Breast epithelium (tissue), 3 donors: ENCODE measurements around the gene NPBWR2.
"Not testable (repeated sequence)": the region's sequence is repeated elsewhere in the genome, so short reads cannot be mapped to it uniquely, and the experiment has no call there.

ENCODE experiments used
- POLR2A ChIP-seq: fragments of 450-650 bp; IDR thresholded peaks from one replicate; pipeline ENCODE4 v1.6.1; 2016; ENCODE audit warnings: antibody characterized with exemption, mild to moderate bottlenecking, moderate library complexity
- POLR2AphosphoS5 ChIP-seq, 3 donors: sonication (generic); formaldehyde crosslinking; IDR thresholded peaks; one replicate each; pipeline ENCODE4 v1.6.1; 2017; ENCODE audit warnings: antibody characterized with exemption in 3 of 3
- TF ChIP-seq, protein P1 (sequence below), 3 donors: fragments of 450-650 bp; IDR thresholded peaks; one replicate each; pipeline ENCODE4 v1.5.1; 2016 to 2017; ENCODE audit warnings: antibody characterized with exemption in 3 of 3, mild to moderate bottlenecking in 3 of 3, moderate library complexity in 3 of 3

DNA sequence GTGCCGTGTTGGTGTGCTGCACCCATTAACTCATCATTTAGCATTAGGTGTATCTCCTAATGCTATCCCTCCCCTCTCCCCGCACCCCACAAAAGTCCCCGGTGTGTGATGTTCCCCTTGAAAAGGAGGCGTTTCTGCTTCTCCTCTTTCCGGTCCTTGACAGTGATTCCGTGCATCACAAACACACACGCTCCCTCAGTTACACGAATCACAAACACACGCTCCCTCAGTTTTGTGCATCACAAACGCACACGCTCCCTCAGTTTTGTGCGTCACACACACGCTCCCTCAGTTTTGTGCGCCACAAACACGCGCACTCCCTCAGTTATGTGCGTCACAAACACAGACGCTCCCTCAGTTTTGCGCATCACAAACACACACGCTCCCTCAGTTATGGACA lies 27.4 kb upstream of the NPBWR2 start:
- TF ChIP-seq, protein P1, sequence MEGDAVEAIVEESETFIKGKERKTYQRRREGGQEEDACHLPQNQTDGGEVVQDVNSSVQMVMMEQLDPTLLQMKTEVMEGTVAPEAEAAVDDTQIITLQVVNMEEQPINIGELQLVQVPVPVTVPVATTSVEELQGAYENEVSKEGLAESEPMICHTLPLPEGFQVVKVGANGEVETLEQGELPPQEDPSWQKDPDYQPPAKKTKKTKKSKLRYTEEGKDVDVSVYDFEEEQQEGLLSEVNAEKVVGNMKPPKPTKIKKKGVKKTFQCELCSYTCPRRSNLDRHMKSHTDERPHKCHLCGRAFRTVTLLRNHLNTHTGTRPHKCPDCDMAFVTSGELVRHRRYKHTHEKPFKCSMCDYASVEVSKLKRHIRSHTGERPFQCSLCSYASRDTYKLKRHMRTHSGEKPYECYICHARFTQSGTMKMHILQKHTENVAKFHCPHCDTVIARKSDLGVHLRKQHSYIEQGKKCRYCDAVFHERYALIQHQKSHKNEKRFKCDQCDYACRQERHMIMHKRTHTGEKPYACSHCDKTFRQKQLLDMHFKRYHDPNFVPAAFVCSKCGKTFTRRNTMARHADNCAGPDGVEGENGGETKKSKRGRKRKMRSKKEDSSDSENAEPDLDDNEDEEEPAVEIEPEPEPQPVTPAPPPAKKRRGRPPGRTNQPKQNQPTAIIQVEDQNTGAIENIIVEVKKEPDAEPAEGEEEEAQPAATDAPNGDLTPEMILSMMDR (IDR thresholded peaks at IDR 0.05), result not testable (repeated sequence)
- TF ChIP-seq POLR2A; POLR2AphosphoS5 (IDR thresholded peaks at IDR 0.05): not testable (repeated sequence)
